ENCODE data around the gene TOPAZ1.

TOPAZ1 gene

DNA sequence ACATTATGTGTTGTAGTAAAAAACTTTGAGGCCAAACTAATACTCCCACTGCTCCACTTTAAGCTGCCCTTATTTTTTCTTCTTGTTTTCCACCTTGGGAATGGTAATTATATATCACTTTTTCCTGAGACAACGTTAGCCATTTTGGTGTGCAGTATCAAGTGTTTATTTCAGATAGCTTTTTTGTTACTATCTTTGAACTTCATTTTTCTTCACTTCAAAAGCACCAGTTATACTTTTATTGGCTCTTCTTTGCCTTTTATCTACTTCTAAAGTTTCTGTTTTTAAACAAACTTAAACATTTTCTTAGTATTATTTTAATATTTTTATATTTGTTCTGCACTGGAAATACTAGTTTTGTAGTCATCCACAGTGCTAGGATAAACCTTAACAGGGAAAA, 6.5 kb downstream of the TOPAZ1 start:
- DNase-seq: no peak

DNA sequence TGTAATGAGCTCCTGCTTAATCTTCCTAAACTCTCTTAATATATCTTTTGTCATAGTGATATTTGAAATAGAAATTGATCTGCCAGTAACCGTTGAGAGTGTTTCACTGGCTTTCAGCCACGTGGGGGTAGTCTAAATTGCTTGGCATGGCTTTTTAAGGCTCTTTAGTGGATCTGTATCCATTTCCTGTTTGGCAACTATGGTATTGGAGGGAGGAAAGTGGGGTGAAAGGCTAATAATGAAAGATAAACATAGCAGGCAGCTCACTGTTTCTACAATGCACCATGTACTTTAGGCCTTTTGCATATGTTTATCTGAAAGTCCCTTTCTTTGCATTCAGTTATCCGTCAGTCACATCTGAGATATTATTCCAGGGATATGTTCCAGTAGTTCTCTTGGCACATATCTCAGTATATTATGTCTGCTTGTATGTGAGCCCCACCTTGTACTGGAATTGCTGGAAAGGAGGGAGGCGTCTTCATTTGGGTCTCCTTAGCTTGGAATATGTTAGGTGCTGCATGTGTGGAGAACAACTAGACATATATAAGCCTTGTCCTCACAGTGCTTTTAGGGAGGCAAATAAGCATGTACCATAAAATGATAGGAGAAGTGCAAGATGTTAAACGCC, 10.8 kb downstream of the TOPAZ1 start:
- no peak for DNase-seq

DNA sequence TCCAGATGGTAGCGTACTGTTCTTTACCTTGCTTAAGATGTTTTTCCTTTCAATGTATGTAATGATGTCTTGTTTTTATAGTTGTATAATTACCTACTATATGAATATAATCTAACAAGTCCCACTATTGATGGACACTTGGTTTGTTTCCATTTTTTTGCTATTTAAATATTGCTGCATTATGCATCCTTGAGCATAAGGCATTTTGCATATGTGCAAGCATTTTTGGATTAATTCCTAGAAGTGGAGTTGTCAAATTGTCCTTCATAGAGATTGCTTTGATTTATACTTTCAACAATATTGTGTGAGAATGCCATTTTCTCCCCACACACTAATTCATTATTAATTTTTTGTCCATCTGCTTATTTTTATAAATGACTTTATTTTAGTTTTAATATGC, 17.7 kb downstream of the TOPAZ1 start:
- DNase-seq: no peak

DNA sequence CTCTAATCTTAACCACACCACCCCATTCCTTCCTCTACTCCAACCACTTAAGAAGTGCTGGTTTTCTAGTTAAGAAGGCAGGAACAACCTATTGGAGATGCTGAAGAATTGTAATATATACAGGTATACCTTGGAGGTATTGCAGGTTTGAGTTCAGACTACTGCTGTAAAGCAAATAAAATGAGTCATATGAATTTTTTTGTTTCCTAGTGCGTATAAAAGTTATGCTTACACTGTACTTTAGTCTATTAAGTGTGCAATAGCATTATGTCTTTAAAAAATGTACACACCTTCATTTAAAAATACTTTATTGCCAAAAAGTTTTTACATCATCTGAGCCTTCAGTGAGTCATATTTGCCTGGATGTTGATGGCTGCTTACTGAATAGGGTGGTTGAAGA, 22.5 kb downstream of the TOPAZ1 start:
- no peak for DNase-seq

DNA sequence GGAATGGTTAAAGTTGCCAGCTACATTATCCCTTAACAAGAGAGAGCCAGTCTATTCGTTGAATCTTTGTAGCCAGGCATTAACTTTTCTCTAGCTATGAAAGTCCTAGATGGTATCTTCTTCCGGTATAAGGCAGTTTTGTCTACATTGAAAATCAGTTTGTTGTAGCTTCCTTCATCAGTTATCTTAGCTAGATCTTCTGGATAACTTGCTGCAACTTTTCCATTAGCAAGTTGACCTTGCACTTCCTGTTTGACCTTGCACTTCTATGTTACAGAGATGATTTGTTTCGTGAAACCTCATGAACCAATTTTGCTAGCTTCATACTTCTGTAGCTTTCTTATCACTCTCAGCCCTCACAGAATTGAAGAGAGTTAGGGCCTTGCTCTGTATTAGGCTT, 24.1 kb downstream of the TOPAZ1 start:
- no peak for DNase-seq

DNA sequence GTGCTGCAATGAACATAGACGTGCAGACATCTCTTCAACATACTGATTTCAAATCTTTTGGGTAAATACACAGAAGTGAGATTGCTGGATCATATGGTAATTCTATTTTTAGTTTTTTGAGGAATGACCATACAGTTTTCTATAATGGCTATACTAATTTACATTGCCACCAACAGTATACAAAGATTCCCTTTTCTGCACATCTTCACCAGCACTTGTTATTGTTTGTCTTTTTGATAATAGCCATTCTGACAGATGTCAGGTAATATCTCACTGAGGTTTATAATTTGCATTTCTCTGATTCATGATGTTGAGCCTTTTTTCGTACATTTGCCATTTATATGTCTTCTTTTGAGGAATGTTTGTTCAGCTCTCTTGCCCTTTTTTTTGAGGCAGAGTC, 30.5 kb downstream of the TOPAZ1 start:
- DNase-seq: no peak

DNA sequence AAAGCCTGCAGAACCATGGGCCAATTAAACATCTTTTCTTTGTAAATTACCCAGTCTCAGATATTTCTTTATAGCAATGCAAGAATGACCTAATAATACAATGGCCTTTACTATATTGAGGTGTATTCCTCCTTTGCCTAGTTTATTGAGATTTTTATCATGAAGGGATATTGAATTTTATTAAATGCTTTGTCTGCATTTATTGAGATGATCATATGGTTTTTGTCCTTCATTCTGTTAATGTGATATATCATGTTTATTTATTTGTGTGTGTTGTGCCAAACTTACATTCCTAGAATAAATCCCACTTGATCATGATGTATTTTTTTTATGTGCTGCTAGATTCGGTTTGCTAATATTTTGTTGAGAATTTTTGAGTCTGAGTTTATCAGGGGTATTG, 36.2 kb downstream of the TOPAZ1 start:
- DNase-seq: no peak

DNA sequence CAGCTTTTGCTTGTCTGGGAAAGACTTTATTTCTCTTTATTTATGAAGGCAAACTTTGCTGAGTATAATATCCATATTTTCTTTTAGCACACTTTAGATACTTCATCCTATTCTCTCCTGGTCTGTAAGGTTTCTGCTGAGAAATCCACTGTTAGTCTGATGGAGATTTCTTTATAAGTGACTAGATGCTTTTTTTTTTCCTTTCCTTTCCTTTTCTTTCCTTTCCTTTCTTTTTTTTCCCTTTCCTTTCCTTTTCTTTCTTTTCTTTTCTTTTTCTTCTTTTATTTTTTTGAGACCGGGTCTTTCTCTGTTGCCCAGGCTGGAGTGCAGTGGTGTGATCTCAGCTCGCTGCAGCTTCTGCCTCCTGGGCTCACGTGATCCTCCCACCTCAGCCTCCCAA, 38.4 kb downstream of the TOPAZ1 start:
- no peak for DNase-seq

DNA sequence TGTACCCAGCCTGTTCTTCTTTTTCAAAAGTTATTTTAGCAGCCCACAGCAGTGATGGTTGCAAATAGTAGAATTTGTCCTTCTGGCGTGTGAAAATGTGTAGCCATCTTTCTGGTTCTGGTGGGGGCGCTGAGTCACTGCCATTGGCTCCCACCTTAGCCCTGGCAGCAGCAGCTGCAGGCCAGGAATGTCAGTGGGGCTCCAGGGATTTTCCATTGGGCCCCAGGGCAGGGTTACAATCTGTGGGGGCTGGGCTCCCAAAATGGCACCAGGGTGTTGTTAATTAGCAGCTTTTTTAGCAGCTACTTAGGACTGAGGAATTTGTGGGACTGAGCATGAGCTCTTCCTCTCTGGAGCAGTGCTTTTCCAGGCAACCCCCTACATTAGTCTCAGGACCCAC, 38.9 kb downstream of the TOPAZ1 start:
- DNase-seq: no peak

DNA sequence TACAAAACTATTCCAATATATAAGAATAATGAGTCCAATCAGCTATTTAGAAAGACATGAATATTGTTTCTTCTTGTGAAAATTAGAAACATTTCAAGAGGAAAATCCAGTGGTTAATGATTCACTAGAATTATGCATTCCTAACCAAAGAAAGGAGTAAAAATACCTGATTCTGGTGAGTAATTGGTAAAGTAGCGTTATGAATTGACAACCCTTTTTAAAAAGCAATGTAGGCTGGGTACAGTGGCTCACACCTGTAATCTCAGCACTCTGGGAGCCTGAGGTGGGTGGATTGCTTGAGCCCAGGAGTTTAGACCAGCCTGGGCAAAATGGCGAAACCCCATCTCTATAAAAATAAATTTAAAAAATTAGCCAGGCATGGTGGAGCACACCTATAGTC, 43.3 kb downstream of the TOPAZ1 start:
- DNase-seq: no peak

DNA sequence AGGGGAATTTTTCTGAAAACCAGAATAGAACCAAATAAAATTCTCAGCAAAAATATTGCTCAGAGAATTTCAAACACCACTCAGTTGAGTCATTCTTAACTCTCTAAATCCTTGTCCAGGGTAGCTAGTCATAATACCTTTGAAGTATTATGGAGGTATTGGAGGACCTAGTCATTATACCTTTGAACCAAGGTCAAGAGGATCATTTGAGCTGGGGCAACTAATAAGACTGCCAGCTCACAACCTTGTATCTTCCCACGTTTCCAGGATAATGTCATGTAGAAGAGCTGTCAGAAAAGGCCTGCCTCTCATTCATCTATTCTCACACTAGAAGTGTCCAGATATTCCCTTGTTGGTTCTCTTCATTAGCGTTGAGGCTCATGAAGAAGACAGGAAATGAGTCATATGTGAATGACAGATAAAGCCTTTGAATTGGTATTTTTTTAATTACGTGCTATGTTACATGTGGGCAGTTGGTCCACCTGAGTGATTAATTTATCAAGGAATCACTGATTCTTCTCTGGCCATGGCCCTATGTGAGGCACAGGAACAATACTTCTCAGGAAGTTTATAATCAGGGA, 48.3 kb downstream of the TOPAZ1 start:
- no peak for DNase-seq

DNA sequence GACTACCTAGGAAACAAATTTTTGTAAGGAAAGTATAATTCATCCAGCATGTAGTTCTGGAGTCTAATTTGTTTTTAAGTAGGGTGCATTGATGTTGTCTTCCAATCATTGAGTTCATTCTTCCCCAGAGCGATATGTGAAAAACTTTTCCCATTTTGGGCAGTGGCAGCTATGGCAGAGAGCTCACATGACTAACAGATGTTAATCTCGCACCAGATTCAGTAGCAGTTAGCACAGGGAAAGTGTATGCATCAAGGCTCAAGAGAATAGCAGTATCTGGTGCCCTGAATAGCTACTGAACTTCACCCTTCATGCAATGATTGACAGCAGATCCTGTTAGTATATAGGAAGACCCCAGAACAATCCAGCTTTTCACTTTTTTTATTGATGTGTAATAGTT, 50.6 kb downstream of the TOPAZ1 start:
- DNase-seq: no peak

DNA sequence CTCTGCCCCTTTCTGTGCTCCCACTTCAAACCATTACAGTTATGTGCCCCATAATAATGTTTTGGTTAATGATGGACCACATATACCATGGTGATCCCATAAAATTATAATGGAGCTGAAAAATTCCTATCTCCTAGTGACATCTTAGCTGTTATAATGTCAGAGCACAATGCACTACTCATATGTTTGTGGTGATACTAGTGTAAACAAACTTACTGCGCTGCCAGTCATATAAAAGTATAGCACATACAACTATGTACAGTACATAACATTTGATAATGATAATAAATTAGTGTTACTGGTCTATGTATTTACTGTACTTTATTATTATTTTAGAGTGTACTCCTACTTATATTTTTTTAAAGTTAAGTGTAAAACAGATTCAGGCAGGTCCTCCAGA, 51.3 kb downstream of the TOPAZ1 start:
- no peak for DNase-seq

DNA sequence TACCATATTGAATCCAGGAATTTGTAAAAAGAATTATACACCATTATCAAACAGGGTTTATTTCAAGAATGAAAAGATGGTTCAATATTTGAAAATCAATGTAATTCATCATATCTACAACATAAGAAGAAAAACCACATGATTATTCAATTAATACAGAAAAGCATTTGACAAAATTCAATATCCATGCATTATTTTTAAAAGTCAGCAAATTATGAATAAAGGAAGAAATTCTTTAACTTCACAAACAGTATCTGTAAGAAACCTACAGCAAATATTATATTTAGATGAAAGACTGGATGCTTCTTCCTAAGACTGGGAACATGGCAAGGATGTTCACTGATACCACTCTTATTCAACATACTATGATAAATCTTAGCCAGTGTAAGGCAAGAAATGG, 55.6 kb downstream of the TOPAZ1 start:
- DNase-seq: no peak

DNA sequence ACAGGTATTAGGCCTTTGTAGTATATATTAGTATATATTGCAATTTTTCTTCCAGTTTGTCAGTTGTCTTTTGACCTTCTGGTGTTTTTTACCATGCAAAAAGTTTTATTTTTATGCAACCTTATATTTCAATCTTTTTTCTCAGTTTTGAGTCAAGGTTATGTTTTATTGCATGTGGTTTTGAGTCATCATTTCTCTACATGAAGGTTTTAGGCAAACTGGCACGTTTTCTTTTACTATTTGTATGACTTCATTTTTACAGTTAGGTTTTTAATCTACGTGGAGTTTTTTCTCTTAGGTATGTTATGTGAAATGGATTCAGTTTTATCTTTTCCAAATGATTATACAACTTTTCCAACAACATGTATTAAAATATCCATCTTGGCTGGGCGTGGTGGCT, 60.1 kb downstream of the TOPAZ1 start:
- no peak for DNase-seq

DNA sequence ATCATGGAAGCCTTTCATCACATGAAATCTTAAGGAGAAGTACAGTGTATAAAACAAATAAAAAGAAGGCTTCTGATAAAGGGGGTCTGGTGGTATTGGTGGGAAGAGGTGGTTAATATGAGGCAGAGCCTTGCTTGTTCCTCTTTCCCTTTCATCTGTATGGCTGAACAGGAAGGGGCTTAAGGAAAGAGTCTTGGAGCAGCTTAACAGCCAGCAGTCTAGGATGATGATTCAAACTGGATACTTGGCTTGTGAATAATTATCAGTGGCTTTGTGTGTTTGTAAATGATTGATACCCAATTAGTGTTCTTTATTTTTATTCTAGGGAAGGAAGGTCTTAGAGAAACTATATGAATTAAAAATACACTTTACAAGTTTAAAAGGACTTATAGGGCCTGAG, 67.8 kb downstream of the TOPAZ1 start:
- DNase-seq: no peak

DNA sequence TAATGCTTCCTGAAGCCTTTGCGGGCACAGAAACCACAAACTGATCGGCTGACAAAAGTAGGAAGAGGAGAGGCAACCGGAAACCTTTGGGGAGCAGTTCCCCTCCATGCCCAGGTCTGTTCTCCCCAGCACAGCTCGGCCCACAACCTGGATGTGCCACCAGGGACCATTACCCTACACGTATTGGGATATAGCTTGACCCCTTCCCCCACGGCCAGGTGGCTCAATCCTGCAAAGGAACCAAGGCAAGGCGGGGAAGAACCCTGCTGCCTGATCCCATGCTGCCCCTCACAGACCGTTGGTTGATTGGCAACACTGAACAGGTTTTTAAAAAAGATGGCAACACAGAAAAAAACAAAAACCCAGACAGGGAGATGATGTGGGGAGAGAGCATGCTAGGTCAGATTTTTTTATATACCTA, 77.2 kb downstream of the TOPAZ1 start:
- DNase-seq: no peak

DNA sequence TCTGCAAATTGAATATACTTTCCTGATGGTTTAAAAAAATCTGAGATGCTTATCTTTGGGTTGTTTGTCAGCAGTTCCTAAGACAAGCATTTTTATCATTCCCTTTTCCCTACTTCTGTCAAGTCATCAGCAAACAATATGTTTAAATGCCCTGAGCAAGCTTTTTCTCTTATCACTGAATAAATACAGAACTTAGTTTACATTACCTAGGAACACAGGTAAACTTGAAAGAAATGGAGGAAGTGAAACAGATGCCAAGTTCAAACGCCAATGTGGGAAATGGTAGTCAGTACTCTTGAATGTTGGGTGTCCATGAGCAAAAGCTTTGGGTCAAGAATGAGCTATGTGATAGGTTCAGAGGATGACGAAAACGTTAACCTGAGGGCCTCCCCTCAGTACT, 79.6 kb downstream of the TOPAZ1 start:
- DNase-seq: no peak

DNA sequence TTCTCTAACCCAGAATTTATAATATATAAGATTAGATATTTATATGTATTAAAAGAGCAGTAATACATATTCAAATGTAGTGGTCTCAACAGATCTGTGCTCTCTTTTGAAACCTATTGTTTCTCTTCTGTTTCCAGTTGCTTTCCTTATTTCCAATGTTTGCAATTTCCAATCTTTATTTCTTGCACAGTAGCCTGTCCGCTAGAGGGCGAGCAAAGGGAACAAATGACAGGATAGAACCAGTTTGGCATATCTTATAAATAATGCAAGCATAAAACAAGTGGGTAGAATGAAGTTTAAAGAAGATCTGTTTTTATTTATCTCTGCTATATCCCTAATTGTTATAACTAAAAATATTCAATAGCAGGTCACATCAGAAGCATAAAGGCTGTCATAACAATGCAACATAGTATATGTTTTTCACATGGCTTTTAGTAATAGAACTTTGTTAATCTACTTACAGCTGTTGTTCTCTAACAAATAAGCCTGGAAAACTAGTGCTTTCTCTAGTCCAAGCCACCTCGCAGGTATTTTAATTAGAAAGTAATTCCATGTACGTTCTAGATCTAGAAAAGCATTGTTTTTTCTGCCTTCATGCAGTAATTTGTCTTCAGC, 81.8 kb downstream of the TOPAZ1 start:
- peak; percentile 1 for DNase-seq

DNA sequence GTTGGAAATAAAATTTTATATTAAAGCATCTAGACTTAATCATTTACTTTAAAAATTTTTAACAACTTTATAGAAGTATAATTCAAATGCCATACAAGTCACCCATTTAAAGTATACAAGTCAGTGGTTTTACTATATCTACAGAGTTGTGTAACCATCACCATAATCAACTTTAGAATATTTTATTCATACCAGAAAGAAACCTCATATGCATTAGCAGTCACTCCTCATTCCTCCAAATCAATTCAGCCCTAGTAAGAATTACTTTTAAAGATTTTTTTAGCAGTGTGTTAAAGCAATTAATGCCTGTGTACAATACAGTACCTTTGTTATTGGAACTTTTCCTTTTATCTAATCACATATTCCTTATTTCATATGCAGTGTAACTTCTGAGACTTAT, 82.9 kb downstream of the TOPAZ1 start:
- DNase-seq: no peak

DNA sequence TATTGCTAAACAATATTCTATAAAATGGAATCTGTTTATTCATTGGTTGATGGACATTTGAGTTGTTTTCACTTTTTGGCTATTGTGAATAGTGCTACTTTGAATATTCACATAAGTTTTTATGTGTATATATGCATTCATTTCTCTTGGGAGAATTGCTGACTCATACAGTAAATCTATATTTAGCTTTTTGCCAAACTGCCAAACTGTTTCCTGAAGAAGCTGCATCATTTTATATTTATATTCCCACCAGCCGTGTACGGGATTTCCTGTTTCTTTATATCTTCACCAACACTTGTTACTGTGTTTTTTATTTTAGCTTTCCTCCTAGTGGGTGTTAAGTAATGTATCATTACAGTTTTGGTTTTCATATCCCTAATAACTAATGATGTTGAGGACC, 84.3 kb downstream of the TOPAZ1 start:
- DNase-seq: no peak

DNA sequence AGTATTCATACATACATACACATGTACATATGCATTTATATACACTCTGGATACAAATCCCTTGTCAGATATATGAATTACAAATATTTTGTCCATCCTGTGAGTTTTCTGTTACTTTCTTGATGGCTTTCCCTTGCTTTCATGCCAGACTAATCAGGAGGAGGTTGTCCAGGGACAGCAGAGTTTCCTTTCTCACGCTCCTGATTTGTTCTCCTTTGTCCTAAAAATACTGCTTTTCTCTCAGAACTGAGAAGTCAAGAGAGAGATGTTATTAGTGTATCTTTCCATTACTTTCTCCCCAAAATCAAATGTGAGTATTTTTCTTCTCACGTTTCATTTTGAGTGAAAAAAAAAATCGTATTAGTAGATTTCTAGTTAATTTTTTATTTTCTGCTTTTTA, 84.8 kb downstream of the TOPAZ1 start:
- DNase-seq: no peak

DNA sequence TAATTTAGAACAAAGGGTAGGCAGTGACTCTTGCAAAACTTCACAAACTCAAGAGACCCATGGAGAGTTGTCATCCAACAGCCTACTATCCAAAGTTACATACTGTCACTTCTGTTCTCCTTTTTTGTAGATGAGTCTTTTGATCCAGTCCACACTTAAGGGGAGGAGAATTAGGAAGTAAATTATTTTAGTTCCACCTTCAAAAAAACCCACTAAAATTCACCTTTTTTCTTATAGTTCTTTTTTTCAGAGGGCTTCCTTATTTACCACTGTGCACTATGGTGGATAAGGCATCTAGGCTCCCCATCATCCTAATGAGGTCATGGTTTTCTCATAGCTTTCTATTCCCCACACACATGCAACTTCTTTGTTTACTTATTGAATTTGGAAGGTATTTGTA, 88.3 kb downstream of the TOPAZ1 start:
- DNase-seq: no peak

DNA sequence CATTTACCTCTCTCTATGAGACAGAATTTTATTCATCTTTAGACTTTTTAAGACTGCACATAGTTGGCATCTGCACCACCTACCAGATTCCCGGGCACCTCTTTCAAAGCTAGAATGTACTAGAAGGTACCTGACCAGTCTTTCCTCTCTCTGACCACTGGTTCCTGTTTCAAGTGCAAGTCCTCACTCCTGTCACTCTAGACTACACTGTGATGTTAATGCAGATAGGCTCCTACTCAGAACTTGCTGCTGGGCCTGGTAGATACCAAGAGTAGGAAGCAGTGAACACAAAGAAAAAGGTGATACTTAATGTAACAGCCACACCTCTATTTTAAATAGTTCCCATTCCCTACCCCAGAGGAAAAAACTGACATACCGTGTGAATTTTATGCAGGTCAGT, 88.8 kb downstream of the TOPAZ1 start:
- DNase-seq: no peak

DNA sequence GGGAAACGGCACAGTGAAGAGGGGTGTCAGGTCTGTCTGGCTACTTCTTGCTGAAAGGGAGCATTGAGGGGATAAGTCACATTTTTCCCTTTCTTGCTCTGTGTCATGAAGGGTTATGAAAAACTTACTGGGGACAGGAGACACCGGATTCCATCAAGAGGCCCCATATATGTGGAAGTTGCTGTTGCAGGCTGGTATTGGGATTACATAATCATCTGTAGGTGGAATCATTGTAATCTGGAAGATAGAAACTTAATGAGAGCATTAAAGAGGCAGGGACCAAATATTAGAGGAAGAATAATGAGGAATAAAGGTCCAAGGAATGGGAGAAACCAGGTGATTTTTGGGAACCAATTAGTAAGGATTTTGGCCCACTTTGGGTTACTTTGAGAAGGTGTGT, 92.6 kb downstream of the TOPAZ1 start:
- no peak for DNase-seq
